SIG-M5 treated with dmso at 0.1 percent for 504 hours (cell line): ENCODE data around the gene RBM20.

Experiments used
- DNase-seq: peaks from one replicate; lab custom pipeline; 2025; ENCODE audit not compliant: unreplicated experiment; lab: John Stamatoyannopoulos, UW

The RBM20 gene

GRCh38 chr10:110827410-110827809 lies 183.3 kb downstream of the RBM20 start:
- no peak for DNase-seq

GRCh38 chr10:110827875-110828274 lies 183.7 kb downstream of the RBM20 start:
- no peak for DNase-seq

DNA sequence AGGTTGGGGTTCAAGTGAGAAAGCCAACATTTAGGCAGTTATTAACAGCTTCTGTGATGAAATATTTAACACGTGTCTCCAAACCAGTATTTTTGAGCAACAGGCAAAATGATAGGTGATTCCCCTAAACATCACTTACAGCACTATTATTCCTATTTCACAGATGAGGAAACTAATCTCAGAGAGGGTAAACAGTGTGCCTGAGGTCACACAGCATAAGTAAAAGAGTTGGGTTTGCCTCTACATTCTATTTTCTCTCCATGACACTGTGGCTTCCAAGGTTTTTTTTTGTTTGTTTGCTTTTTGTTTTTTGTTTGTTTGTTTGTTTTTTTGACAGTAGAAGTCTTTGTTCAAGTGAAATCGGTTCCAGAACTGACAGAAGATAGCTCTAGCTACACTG lies 184.4 kb downstream of the RBM20 start:
- no peak for DNase-seq

DNA sequence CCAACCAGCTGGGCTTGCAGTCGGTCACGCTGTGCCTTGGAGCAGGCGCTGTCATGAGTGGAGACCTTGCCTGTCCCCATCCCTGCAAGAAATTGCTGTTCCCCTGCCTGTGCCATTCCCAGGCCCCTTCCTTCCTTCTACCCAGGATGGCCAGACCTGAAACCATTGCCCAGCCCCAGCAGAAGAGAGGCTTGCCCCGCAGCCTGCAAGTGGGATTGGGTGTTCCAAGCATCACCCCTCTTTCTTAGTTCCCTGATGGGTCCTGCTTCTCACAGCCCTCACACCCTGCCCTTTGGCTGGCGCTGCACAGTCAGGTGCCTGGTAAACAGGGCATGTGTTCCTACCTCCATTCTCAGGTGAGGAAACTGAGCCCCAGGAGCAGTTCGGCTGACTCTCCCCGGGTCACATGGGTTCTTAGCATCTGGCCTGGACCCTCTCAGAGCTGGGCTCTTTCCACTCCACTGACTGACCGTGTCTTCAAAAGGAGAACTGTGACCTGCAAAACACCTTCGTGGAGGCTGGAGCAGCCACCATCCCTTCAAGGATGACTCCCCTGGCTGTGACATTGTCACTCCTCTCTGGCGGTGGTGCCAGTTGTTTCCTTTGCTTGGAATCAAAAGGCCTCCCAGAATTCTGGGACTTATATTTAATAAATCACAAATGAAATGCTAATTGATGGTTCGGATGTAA lies 185.7 kb downstream of the RBM20 start:
- no peak for DNase-seq

- DNase-seq, result no peak
Measured at GRCh38 chr10:110833234-110833940, 189.3 kb downstream of the RBM20 start.

DNA sequence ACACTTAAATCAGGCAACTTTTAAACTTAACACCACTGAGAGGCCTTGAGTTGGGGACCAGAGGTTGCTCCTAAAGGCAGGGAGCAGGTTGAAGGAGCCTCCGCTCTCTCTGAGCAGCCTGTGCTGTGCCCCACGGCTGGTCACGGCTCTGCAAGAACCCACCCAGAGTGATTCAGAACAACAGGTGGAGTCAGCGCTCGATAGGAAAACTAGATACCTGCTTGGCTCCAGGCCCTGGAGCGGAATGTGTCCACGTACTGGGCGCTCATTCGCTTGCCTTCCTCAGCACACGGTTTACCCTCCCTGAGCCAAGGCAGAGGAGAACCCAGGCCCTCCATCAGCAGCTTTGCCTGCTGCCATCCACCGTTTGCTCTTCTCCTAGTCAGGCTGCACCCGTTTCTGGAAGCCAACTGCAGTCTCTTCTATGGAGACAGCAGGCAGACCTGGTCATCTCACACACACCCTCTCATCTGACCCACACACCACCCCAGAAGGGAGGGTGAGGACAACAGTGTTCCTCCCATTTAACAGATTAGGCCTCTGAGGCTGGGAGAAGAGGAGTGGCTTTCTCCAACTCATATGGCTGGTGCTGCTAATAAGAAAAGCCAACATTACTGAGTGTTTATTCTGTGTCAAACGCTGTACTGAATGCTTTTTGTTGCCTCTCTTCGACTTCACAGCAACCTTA lies 189.9 kb downstream of the RBM20 start:
- DNase-seq, result no peak

- no peak for DNase-seq
Measured at GRCh38 chr10:110834629-110835301, 190.6 kb downstream of the RBM20 start.

DNA sequence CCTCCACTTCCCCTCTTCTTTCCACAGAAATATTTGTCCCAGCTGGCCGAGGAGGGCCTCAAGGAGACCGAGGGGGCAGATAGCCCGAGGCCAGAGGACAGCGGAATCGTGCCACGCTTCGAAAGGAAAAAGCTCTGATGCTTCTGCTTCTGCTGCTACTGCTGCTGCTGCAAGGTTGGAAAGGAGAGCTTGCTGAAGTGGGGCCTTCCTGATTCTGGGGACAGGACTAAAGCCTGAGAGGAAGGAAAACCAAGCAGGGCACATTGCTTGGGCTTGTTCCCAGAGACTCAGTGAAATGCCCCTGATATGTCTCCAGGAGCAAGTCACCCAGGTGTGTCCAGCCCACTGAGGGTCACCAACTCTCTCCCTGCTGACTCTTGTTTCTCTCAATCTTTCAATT lies 191.7 kb downstream of the RBM20 start:
- DNase-seq, result no peak

DNA sequence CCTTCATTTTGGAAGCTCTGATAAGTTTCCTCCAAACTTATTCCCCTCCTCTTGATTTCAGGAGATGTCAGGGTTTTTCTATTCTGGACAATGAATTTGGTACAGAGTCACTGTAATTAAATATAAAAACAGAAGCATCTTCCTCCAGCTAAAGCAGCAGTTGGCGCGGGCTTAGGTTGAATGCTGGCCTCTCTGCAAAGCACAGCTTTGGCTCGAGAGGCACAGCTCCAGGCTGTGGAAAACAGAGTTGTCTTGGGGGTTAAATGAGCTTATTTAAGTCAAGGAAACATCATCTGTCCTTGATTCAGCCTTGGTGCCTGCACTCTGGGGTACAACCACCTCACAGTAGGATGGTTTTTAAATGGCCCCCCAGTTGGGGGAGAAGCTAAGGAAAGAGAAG lies 192.6 kb downstream of the RBM20 start:
- no peak for DNase-seq

DNA sequence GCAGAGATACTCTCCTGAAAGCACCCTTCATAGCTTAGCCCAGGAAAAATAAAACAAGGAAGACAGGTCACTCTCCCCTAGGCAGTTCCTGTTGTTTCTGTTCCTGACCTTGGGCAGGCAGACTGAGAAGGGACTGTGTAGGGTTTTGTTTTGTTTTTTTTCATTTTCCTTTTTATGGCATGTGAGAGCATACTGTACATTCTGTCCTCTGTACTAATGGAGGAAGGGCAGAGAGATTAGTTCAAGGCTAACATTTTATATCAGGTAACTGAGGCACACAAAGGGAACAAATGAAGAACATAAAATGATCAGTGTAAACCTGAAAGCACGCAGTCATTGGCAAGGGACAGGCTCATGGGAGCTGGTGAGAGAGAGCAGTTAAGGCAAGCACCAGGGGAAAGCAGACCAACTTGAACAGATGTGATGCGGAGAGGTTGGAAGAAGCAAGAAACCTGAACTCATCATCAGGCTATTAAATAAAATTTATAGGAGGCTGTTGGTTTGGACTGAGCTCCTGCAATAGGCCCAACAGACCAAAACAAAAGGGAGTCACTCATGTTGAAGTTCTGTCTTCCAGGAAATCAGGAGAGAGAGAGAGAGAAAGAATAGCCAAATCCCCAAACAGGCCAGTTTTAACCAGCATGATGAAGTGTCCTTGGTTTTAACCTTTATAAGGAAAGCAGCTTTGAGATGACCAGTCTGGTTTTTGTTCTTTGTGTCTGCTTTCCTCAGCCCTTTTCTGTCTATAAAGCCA lies 193.5 kb downstream of the RBM20 start:
- no peak for DNase-seq

DNA sequence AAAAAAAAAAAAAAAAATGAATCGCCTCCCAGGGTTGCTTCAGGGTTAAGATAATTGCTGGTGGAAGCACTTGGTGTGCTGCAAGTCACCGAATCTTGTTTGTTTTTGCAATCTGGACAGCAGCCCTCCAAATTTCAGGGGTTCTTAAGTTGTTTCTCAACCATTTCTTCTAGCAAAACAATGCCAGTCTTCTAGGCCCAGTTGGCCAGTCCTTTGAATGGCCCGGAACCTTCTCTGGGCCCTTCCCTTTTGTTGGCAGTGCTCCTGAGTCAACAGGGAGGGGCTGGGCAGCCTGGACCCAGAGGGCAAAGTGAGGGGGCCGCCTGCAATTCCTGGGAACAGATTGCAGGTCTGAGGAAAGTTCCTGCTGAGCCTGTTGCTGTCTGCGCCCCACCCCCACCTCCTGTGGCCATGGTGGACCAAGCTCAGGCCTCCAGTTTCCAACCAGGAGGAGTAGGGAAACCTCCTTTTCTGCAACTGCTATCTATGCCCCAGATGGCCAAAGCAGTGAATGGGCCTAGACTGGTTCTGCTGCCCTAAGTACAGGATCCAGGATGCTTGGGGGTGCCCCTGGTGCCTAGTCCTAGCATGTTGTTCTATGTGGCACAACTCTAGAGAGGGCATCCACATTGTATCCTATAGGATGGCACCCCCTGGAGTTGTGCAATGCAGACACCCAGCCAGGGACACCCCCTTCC lies 196.2 kb downstream of the RBM20 start:
- DNase-seq, result no peak

DNA sequence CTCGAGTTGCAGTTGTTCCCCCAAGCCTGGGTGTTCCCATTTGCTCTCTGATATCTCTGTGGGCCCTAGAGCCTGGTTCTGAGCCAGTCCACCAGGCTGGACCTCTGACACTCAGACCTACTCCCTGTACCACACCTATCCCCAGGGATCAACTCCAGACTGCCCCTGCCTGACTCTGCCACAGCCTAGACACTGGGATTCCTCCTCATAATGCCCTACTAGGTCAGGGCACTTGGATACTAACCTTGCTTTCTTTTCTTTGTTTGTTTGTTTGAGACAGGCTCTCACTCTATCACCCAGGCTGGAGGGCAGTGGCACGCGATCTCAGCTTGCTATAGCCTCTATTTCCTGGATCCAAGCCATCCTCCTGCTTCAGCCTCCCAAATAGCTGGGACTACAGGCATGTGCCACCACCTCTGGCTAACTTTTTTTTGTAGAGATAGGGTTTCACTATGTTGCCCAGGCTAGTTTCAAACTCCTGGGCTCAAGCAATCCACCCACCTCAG lies 196.8 kb downstream of the RBM20 start:
- no peak for DNase-seq

GRCh38 chr10:110841767-110842267 lies 197.7 kb downstream of the RBM20 start:
- no peak for DNase-seq

DNA sequence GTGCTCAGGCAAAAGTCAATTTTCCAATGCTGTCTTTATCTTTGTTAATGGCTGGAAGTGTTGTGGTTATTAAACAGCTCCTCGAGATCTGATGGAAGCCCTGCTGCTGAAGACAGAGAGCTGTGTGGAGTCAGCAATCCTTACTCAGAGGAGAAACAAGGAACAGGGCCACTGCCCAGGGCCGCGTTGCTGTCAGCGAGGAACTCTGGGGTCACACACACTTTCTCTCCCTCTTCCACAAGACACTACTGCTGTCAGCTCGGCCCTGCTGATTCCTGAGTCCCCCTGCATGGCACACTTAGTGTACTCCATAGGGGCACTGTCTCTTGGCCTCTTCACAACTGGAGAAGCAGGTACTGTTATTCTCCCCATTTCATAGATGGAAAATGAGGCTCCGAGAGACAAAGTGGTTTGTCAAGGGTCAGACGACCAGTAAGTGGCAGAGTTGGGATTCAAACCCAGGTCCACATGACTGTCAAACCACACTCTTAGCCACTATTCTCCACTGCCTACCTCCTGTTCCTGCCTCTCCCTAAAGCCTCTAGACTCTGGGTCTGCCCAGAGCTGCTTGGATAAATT lies 198.3 kb downstream of the RBM20 start:
- DNase-seq, result no peak

DNA sequence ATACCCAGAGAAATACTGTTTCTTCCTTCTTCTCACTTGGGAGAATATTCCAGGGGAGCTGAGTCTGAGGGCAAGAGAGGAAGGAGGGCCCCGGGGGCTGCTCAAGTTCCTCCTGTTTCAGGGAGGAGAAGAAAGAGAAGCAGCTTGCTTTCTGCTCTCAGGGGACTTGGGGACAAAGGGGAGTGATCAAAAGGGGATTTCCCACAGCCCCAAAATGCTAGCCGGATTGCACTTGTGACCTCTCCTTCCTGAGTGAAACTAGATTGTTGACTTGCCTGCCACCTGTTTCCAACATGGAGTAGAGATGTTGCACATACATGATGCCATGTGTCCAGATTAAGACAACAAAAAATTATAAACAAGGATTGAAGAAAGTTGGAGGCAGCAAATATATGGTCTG lies 198.9 kb downstream of the RBM20 start:
- no peak for DNase-seq

DNA sequence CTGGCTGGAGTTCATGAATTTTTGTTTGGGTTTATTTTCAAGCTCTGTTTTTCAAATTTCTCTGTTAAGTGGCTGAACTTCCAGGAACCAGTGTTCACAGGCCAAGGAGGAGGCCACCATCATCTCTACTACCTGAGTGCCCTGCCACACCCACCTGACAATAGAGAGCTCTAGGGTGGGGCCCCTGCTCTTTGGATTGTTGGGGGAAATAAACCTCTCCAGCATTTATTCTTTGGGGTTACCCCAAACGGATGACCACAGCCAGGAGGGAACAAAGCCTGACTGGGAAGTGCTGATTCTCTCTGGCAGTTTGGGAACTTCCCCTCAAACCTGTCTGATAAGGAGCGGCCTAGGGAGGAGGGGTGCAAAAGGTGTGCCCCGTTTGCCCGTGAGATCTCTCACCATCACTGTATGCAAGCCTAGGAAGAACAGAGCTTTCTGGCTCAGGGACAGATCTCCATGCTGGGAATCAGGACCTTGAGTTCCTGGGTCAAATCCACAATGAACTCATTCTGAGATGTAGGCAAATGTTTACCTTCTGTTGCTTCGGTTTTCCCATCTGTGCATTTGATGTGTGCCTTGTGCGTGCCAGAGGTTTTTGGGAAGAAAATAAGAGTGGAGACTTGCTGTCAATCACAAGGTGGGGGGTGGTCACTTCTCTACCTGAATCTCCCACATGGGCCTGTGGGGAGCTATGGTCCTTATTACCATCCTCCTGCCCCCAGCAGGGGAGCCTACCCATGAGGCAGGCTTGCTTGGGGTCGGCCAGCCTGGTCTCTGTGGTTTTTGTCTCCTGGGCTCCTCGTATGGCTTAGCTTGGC lies 199.9 kb downstream of the RBM20 start:
- DNase-seq, result no peak

DNA sequence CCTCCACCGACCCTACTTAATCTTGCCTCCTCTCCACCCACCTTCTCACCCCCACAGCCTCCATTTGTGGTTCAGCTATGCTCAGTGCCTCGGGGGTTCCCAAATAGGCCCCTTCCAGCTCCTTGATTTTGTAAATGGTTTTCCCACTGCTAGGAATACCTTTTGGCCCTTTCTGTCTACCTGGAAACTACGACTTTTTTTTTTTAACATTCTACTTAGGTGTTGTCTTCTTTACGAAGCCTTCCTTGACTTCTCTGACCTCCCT lies 200.4 kb downstream of the RBM20 start:
- DNase-seq, result no peak

DNA sequence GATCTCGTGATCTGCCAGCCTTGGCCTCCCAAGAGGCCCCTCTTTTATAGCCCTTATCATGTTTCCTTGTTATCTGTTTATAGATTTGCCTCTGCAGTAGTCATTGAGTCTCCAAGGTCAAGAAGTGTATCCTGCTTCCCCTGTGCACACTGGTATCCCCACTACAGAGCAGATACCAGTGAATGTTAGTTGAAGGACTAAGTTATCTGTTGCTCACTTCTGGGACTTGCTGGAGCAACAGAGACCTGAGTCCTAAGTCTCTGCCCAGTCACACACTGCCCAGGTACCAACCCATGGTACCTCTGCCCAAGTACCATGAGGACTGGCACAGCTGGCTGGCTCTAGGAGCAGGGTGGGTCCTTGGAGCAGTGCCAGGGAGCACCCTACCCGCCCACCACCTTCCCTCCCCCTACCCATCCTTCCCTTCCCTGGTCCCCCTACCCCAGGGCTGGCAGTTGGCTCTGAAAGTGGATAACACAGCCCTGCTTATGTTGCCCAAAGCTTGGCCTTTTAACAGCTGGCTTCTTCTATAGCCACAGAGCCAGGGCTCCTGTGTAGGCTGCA lies 201.1 kb downstream of the RBM20 start:
- no peak for DNase-seq
